A673 (cell line): ENCODE data around the gene FGGY. TPM values are rescaled to one million over a fixed set of nuclear protein-coding genes. Genes with fewer than 3 reads are reported as not detected.

Experiments used
- BruUV-seq: library from RNA; stranded (reverse); fragments of 400-500 nt; replicated peaks from 2 replicates; lab custom pipeline; 2021; lab: Mats Ljungman, UMichigan
- CTCF ChIA-PET: fragments of 300-600 bp; sonication (Branson Sonifier 250); formaldehyde crosslinking; loops from one replicate; lab custom pipeline; 2022; ENCODE audit warnings: antibody characterized with exemption; lab: Charles Lee
- POLR2A ChIA-PET: fragments of 300-600 bp; sonication (Branson Sonifier 250); formaldehyde crosslinking; loops from one replicate; lab custom pipeline; 2022; ENCODE audit warnings: antibody characterized with exemption; ENCODE audit not compliant: low non-redundant PET; lab: Charles Lee
- DNase-seq: peaks from one replicate; pipeline ENCODE4 v3.0.0-alpha.2; 2015; ENCODE audit warnings: low spot score
- H3K27ac ChIP-seq: fragments of 200-600 bp; sonication (generic); 2 replicates; pipeline ENCODE4 v1.5.1; 2016; ENCODE audit warnings: mixed run types, low read depth, mild to moderate bottlenecking, mixed read lengths, antibody characterized with exemption, low read length; ENCODE audit not compliant: poor library complexity, severe bottlenecking
- H3K27me3 ChIP-seq: fragments of 200-600 bp; sonication (generic); replicated peaks from 2 replicates; pipeline ENCODE4 v1.6.1; 2017; ENCODE audit warnings: mixed run types, low read depth, mild to moderate bottlenecking, mixed read lengths, antibody characterized with exemption, low read length; ENCODE audit not compliant: insufficient read depth, poor library complexity
- H3K36me3 ChIP-seq: fragments of 200-600 bp; sonication (generic); 2 replicates; pipeline ENCODE4 v1.6.1; 2016; ENCODE audit warnings: mixed run types, mild to moderate bottlenecking, mixed read lengths, antibody characterized with exemption, low read length; ENCODE audit not compliant: insufficient read depth, poor library complexity, severe bottlenecking
- H3K4me1 ChIP-seq: fragments of 200-600 bp; sonication (generic); 2 replicates; pipeline ENCODE4 v1.6.1; 2017; ENCODE audit warnings: mixed run types, mild to moderate bottlenecking, mixed read lengths, antibody characterized with exemption, low read length; ENCODE audit not compliant: insufficient read depth, poor library complexity, severe bottlenecking
- H3K4me3 ChIP-seq: fragments of 200-600 bp; sonication (generic); 2 replicates; pipeline ENCODE4 v1.5.1; 2016; ENCODE audit warnings: low read depth, mixed run types, mild to moderate bottlenecking, mixed read lengths, low read length; ENCODE audit not compliant: poor library complexity, severe bottlenecking
- H3K9me3 ChIP-seq: fragments of 200-600 bp; sonication (generic); 2 replicates; pipeline ENCODE4 v1.6.1; 2016; ENCODE audit warnings: mixed run types, low read depth, mild to moderate bottlenecking, mixed read lengths, antibody characterized with exemption, low read length; ENCODE audit not compliant: poor library complexity, severe bottlenecking
- CTCF ChIP-seq: fragments of 300-800, 200-600 bp; sonication (generic); conservative IDR thresholded peaks from 2 replicates; pipeline ENCODE4 v1.5.1; 2017; ENCODE audit warnings: low read depth, mild to moderate bottlenecking, antibody characterized with exemption, low read length, moderate library complexity, mixed read lengths
- EZH2 ChIP-seq: fragments of 200-600 bp; sonication (generic); IDR thresholded peaks from 2 replicates; pipeline ENCODE4 v1.6.1; 2017; ENCODE audit warnings: borderline replicate concordance, low read depth, mild to moderate bottlenecking, mixed read lengths, antibody characterized with exemption, low read length; ENCODE audit not compliant: poor library complexity, severe bottlenecking
- intact Hi-C: fragments of 100-400 bp; cut with micrococcal nuclease; formaldehyde crosslinking; loops from one replicate; pipeline ENCODE4 v1.10.0; 2022; ENCODE audit not compliant: unreplicated experiment
- total RNA-seq: library from RNA; stranded (reverse); gene quantifications from 2 replicates; pipeline ENCODE4 v1.2.3, GENCODE V29; 2021

Gene FGGY
- total RNA-seq, 1 experiment from 2014 or later: 2.6 TPM

GRCh38 chr1:59431566-59432294 lies 134.8 kb downstream of the FGGY start:
- no peaks in the 10 kb centered on the region for H3K36me3 ChIP-seq
- H3K27ac ChIP-seq: no peak overlapping the region
- H3K9me3 ChIP-seq: no peaks in the 10 kb centered on the region
- no peaks in the 10 kb centered on the region for H3K27me3 ChIP-seq
- ChIA-PET CTCF (no interaction called here), POLR2A (interaction anchor here (0.6 kb wide), 1 partner anchor 146 kb away, joined by 3 read pairs; no protein-coding TSS in a partner anchor)
- H3K4me1 ChIP-seq: no peaks in the 10 kb centered on the region
- DNase-seq: no peak
- intact Hi-C loops: no loop called here
- H3K4me3 ChIP-seq: no peak overlapping the region
- TF ChIP-seq CTCF (no peak), EZH2 (no peak)
- BruUV-seq: no TSS peak

GRCh38 chr1:59432531-59433439 lies 135.9 kb downstream of the FGGY start:
- POLR2A ChIA-PET: no interaction called here
- CTCF ChIA-PET: no interaction called here
- Histone ChIP-seq H3K27me3 (no peaks in the 10 kb centered on the region), H3K4me3 (no peak overlapping the region), H3K27ac (no peak overlapping the region), H3K9me3 (no peaks in the 10 kb centered on the region), H3K36me3 (no peaks in the 10 kb centered on the region), H3K4me1 (no peaks in the 10 kb centered on the region)
- BruUV-seq: no TSS peak
- intact Hi-C loops: no loop called here
- no peak for DNase-seq
- TF ChIP-seq EZH2 (no peak), CTCF (no peak)

- CTCF ChIA-PET: no interaction called here
Observed at GRCh38 chr1:59433440-59433813, 136.5 kb downstream of the FGGY start.

More at GRCh38 chr1:59433440-59433813, 136.5 kb downstream of the FGGY start:
- H3K9me3 ChIP-seq: no peaks in the 10 kb centered on the region
- H3K36me3 ChIP-seq: no peaks in the 10 kb centered on the region
- no peak overlapping the region for H3K27ac ChIP-seq
- no peaks in the 10 kb centered on the region for H3K4me1 ChIP-seq
- DNase-seq: no peak
- intact Hi-C loops: no loop called here
- POLR2A ChIA-PET: no interaction called here
- TF ChIP-seq CTCF: no peak
- no peak for TF ChIP-seq EZH2
- H3K27me3 ChIP-seq: no peaks in the 10 kb centered on the region
- BruUV-seq: no TSS peak
- no peak overlapping the region for H3K4me3 ChIP-seq
